Esophagus muscularis mucosa (tissue), 4 donors: ENCODE data around the gene SPATA25. TPM values are rescaled to one million over a fixed set of nuclear protein-coding genes. Genes with fewer than 3 reads are reported as not detected.
"Not testable (repeated sequence)": the region's sequence is repeated elsewhere in the genome, so short reads cannot be mapped to it uniquely, and the experiment has no call there.

Source experiments
- DNase-seq: peaks from one replicate; pipeline ENCODE4 v3.0.0-alpha.2; 2017; ENCODE audit errors: extremely low spot score
- H3K27ac ChIP-seq, 4 donors: fragments of 200-600 bp; sonication (generic); replicated peaks in 1 of 4; 1 replicate in 3 of 4; 2 replicates in 1 of 4; pipeline ENCODE4 v1.5.1; 2016 to 2019; ENCODE audit warnings: mild to moderate bottlenecking in 1 of 4
- H3K27me3 ChIP-seq, 4 donors: fragments of 200-600 bp; sonication (generic); one replicate each; pipeline versions ENCODE4 v1.5.1 to v1.6.0; 2016 to 2019
- H3K36me3 ChIP-seq, 4 donors: fragments of 200-600 bp; sonication (generic); one replicate each; pipeline ENCODE4 v1.5.1; 2016 to 2019
- H3K4me1 ChIP-seq, 4 donors: fragments of 200-600 bp; sonication (generic); one replicate each; pipeline ENCODE4 v1.5.1; 2016 to 2019
- H3K4me3 ChIP-seq, 4 donors: fragments of 200-600 bp; sonication (generic); 1 replicate in 2 of 4; 2 replicates in 2 of 4; pipeline ENCODE4 v1.5.1; 2016 to 2019; ENCODE audit warnings: mild to moderate bottlenecking in 4 of 4, moderate library complexity in 1 of 4
- H3K9me3 ChIP-seq, 4 donors: fragments of 200-600 bp; sonication (generic); 1 replicate in 3 of 4; 2 replicates in 1 of 4; pipeline ENCODE4 v1.5.1; 2016 to 2019
- CTCF ChIP-seq, 3 experiments: fragments of 200-600 bp in 2 of 3; fragments of 450-650 bp in 1 of 3; sonication (generic) in 2 of 3; IDR thresholded peaks; one replicate each; pipeline ENCODE4 v1.5.1; 2017 to 2019; ENCODE audit warnings: antibody characterized with exemption in 3 of 3, mild to moderate bottlenecking in 2 of 3, moderate library complexity in 1 of 3
- EP300 ChIP-seq: sonication (generic); formaldehyde crosslinking; IDR thresholded peaks from one replicate; pipeline ENCODE4 v1.6.1; 2017; ENCODE audit warnings: antibody characterized with exemption
- POLR2A ChIP-seq: fragments of 450-650 bp; IDR thresholded peaks from one replicate; pipeline ENCODE4 v1.6.1; 2017; ENCODE audit warnings: antibody characterized with exemption, moderate library complexity, mild to moderate bottlenecking, low read depth
- POLR2AphosphoS5 ChIP-seq, 2 donors: sonication (generic); formaldehyde crosslinking; IDR thresholded peaks; one replicate each; pipeline ENCODE4 v1.6.1; 2017; ENCODE audit warnings: antibody characterized with exemption in 2 of 2
- WGBS: methylation state at CpG from one replicate; pipeline ENCODE4 v1.1.5; 2018; 5-methylcytosine and 5-hydroxymethylcytosine counted together
- intact Hi-C: fragments of 100-400 bp; cut with DNase I; formaldehyde crosslinking; loops from one replicate; pipeline ENCODE4 v1.15.1; 2023
- total RNA-seq, 4 donors: library from RNA; depleted of rRNA; stranded (reverse); fragments of >200 nt; gene quantifications; one replicate each; pipeline versions ENCODE4 v1.1.0 to v1.2.1, GENCODE V29; 2016

The SPATA25 gene
- total RNA-seq, 4 donors from 2014 or later: 1.7 to 4.6 (median 3.0) TPM

GRCh38 chr20:45882469-45883099, 4.8 kb downstream of the SPATA25 start:
- no peak overlapping the region for H3K27ac ChIP-seq
- H3K27me3 ChIP-seq: no peaks in the 10 kb centered on the region
- intact Hi-C loops: loop anchor here (10.0 kb wide), 1 partner anchor 78 kb away; no protein-coding TSS in a partner anchor
- no peak overlapping the region for H3K4me3 ChIP-seq
- peaks cover 0 to 63% (median 54%) of the 10 kb centered on the region in 4 donors for H3K36me3 ChIP-seq
- no peaks in the 10 kb centered on the region for H3K9me3 ChIP-seq
- TF ChIP-seq EP300 (no peak), POLR2AphosphoS5 (IDR thresholded peaks at IDR 0.05) (no peak), CTCF (IDR thresholded peaks at IDR 0.05) (no peak), POLR2A (no peak)
- peaks cover 16 to 55% (median 32%) of the 10 kb centered on the region in 4 donors for H3K4me1 ChIP-seq
- 75% methylated on average over 4 of the region's 4 CpGs for WGBS
- no peak for DNase-seq

GRCh38 chr20:45880988-45881788, 6.2 kb downstream of the SPATA25 start, which contains the start of gene ZSWIM1:
Gene ZSWIM1 (plus strand): TSS chr20:45881227. CDS start chr20:45882593, 1,366 bp downstream.
- Histone ChIP-seq H3K4me1 (peaks cover 16 to 49% (median 32%) of the 10 kb centered on the region in 4 donors), H3K9me3 (no peaks in the 10 kb centered on the region), H3K27me3 (no peaks in the 10 kb centered on the region), H3K36me3 (peaks cover 0 to 63% (median 51%) of the 10 kb centered on the region in 4 donors), H3K4me3 (peak within 1 kb of the TSS; percentile 61 to 67 (median 66)), H3K27ac (peak within 1 kb of the TSS; percentile 80 to 91 (median 86))
- intact Hi-C loops: loop anchor here (10.0 kb wide), 1 partner anchor 76 kb away; no protein-coding TSS in a partner anchor
- 2% methylated on average over 23 of the region's 23 CpGs for WGBS
- peak; percentile 100 for DNase-seq
- TF ChIP-seq CTCF (IDR thresholded peaks at IDR 0.05): no peak
- TF ChIP-seq EP300: no peak
- peak; percentile 16 for TF ChIP-seq POLR2A
- peak; percentile 86 for TF ChIP-seq POLR2AphosphoS5 (IDR thresholded peaks at IDR 0.05)

- no peaks in the 10 kb centered on the region for H3K27me3 ChIP-seq
- intact Hi-C loops: no loop called here
- no peak for DNase-seq
These were observed 9.2 kb downstream of the SPATA25 start for GRCh38 chr20:45878076-45878761.

GRCh38 chr20:45874576-45874975, 12.8 kb downstream of the SPATA25 start:
- Histone ChIP-seq H3K4me3 (no peak overlapping the region), H3K9me3 (no peaks in the 10 kb centered on the region), H3K27me3 (no peaks in the 10 kb centered on the region), H3K4me1 (no peaks in the 10 kb centered on the region), H3K36me3 (peaks cover 0 to 25% (median 23%) of the 10 kb centered on the region in 4 donors), H3K27ac (no peak overlapping the region)
- 81% methylated on average over 4 of the region's 4 CpGs for WGBS
- TF ChIP-seq POLR2AphosphoS5 (IDR thresholded peaks at IDR 0.05) (no peak), EP300 (no peak), POLR2A (no peak), CTCF (IDR thresholded peaks at IDR 0.05) (no peak)
- intact Hi-C loops: no loop called here
- DNase-seq: no peak

More at GRCh38 chr20:45878076-45878761, 9.2 kb downstream of the SPATA25 start:
- TF ChIP-seq POLR2A (no peak), POLR2AphosphoS5 (IDR thresholded peaks at IDR 0.05) (peak; percentile 18 to 34)
- Histone ChIP-seq H3K36me3 (peaks cover 0 to 34% (median 31%) of the 10 kb centered on the region in 4 donors), H3K9me3 (no peaks in the 10 kb centered on the region), H3K4me1 (peaks cover 11 to 29% (median 21%) of the 10 kb centered on the region in 4 donors), H3K27ac (no peak overlapping the region), H3K4me3 (no peak overlapping the region)
- 91% methylated on average over 12 of the region's 13 CpGs for WGBS

GRCh38 chr20:45874104-45874481, 13.3 kb downstream of the SPATA25 start:
- H3K27me3 ChIP-seq, H3K27ac ChIP-seq, DNase-seq, H3K9me3 ChIP-seq, H3K4me1 ChIP-seq, H3K4me3 ChIP-seq, intact Hi-C loops: not testable (repeated sequence)
- 97% methylated on average over 10 of the region's 10 CpGs for WGBS
- peaks cover 0 to 27% (median 24%) of the 10 kb centered on the region in 4 donors for H3K36me3 ChIP-seq
